Measurements from ENCODE around the gene CAT.

The CAT gene

GRCh38 chr11:34415538-34415937, 23.2 kb upstream of the CAT start (continued):
- TF ChIP-seq, protein P1, sequence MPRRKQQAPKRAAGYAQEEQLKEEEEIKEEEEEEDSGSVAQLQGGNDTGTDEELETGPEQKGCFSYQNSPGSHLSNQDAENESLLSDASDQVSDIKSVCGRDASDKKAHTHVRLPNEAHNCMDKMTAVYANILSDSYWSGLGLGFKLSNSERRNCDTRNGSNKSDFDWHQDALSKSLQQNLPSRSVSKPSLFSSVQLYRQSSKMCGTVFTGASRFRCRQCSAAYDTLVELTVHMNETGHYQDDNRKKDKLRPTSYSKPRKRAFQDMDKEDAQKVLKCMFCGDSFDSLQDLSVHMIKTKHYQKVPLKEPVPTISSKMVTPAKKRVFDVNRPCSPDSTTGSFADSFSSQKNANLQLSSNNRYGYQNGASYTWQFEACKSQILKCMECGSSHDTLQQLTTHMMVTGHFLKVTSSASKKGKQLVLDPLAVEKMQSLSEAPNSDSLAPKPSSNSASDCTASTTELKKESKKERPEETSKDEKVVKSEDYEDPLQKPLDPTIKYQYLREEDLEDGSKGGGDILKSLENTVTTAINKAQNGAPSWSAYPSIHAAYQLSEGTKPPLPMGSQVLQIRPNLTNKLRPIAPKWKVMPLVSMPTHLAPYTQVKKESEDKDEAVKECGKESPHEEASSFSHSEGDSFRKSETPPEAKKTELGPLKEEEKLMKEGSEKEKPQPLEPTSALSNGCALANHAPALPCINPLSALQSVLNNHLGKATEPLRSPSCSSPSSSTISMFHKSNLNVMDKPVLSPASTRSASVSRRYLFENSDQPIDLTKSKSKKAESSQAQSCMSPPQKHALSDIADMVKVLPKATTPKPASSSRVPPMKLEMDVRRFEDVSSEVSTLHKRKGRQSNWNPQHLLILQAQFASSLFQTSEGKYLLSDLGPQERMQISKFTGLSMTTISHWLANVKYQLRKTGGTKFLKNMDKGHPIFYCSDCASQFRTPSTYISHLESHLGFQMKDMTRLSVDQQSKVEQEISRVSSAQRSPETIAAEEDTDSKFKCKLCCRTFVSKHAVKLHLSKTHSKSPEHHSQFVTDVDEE (CRISPR knock-in tag; IDR thresholded peaks at IDR 0.05): no peak

DNA sequence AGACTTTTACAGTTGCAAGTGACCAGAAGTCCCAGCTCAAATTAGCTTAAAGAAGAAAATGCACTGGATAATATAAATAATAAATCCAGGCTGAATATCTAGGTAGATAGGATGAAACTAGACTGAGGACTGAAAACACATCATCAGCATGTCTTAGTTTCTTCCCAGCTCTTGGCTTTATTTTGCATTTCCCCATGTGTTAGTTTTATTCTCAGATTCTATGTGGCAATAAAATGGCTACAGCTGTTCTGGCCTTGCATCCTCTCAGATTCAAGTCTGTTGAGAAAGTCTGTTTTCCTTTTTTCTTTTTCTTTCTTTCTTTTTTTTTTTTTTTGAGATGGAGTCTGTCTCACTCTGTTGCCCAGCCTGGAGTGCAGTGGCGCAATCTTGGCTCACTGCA, 22.6 kb upstream of the CAT start:
- no peak for ATAC-seq
- no peak for TF ChIP-seq TOX (CRISPR knock-in tag; IDR thresholded peaks at IDR 0.05; ENCODE audit: borderline replicate concordance)
- no peak for TF ChIP-seq ZC3H10 (CRISPR knock-in tag; IDR thresholded peaks at IDR 0.05)
- TF ChIP-seq OSR1 (CRISPR knock-in tag; IDR thresholded peaks at IDR 0.05): no peak
- no peak for TF ChIP-seq PPARA (CRISPR knock-in tag; IDR thresholded peaks at IDR 0.05; ENCODE audit: borderline replicate concordance)

DNA sequence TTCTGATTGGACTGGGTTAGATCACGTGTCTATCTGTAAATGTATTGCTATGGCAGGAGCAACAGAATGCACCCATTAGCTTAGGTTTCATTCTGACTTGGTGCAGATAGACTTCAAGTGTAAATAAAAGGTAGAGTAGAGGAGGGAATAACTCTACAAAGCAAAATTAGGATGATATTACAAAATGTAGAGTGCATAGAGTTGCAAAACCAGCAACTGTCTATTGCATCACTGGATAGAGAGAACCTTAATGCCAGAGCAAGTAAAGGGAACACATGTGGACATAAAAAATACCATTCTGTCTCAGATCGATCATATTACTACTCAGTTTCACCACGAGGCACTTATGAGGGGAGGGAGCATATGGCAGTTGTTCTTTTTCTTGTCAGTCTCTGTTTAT, 22.0 kb upstream of the CAT start:
- TF ChIP-seq, protein P2, sequence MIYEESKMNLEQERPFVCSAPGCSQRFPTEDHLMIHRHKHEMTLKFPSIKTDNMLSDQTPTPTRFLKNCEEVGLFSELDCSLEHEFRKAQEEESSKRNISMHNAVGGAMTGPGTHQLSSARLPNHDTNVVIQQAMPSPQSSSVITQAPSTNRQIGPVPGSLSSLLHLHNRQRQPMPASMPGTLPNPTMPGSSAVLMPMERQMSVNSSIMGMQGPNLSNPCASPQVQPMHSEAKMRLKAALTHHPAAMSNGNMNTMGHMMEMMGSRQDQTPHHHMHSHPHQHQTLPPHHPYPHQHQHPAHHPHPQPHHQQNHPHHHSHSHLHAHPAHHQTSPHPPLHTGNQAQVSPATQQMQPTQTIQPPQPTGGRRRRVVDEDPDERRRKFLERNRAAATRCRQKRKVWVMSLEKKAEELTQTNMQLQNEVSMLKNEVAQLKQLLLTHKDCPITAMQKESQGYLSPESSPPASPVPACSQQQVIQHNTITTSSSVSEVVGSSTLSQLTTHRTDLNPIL (CRISPR knock-in tag; IDR thresholded peaks at IDR 0.05; ENCODE audit: low read depth): no peak
- no peak for TF ChIP-seq RARB (CRISPR knock-in tag; IDR thresholded peaks at IDR 0.05)
- TF ChIP-seq, protein P3, sequence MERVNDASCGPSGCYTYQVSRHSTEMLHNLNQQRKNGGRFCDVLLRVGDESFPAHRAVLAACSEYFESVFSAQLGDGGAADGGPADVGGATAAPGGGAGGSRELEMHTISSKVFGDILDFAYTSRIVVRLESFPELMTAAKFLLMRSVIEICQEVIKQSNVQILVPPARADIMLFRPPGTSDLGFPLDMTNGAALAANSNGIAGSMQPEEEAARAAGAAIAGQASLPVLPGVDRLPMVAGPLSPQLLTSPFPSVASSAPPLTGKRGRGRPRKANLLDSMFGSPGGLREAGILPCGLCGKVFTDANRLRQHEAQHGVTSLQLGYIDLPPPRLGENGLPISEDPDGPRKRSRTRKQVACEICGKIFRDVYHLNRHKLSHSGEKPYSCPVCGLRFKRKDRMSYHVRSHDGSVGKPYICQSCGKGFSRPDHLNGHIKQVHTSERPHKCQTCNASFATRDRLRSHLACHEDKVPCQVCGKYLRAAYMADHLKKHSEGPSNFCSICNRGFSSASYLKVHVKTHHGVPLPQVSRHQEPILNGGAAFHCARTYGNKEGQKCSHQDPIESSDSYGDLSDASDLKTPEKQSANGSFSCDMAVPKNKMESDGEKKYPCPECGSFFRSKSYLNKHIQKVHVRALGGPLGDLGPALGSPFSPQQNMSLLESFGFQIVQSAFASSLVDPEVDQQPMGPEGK (CRISPR knock-in tag; IDR thresholded peaks at IDR 0.05; ENCODE audit: borderline replicate concordance): no peak
- no peak for ATAC-seq

DNA sequence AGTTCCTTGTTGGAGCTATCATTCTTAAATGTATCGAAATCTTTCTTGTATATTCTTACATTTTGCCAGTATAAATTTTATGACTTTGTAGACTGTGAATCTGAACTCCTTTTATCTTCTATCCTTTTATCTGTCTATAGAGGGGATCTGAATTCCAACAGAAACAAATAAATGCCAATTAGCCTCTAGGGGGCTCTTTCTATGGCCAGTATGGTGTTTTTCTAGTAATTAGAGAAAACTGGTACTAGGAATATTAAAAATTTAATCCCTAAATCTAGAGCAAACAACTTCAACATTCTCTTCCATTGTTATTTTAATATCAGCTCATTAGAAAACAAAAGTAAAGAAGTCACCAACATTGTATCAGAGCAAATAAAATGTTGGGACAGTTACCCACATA, 21.5 kb upstream of the CAT start:
- no peak for ATAC-seq
- TF ChIP-seq CSDC2 (CRISPR knock-in tag; IDR thresholded peaks at IDR 0.05) (no peak), ESRRG (CRISPR knock-in tag; IDR thresholded peaks at IDR 0.05) (no peak), ZFP30 (CRISPR knock-in tag; IDR thresholded peaks at IDR 0.05) (no peak), TOX (CRISPR knock-in tag; IDR thresholded peaks at IDR 0.05; ENCODE audit: borderline replicate concordance) (no peak), ZNF565 (CRISPR knock-in tag; conservative IDR thresholded peaks at IDR 0.05; ENCODE audit: low read depth) (no peak), CSRNP3 (CRISPR knock-in tag; IDR thresholded peaks at IDR 0.05) (no peak), ZC3H10 (CRISPR knock-in tag; IDR thresholded peaks at IDR 0.05) (no peak), RARB (CRISPR knock-in tag; IDR thresholded peaks at IDR 0.05) (no peak), OSR1 (CRISPR knock-in tag; IDR thresholded peaks at IDR 0.05) (no peak), TCF4 (CRISPR knock-in tag; IDR thresholded peaks at IDR 0.05; ENCODE audit: borderline replicate concordance) (no peak), ISL1 (CRISPR knock-in tag; IDR thresholded peaks at IDR 0.05) (no peak), ZNF70 (CRISPR knock-in tag; IDR thresholded peaks at IDR 0.05) (no peak), PPARA (CRISPR knock-in tag; IDR thresholded peaks at IDR 0.05; ENCODE audit: borderline replicate concordance) (no peak), ZFP3 (CRISPR knock-in tag; IDR thresholded peaks at IDR 0.05) (no peak), BACH2 (CRISPR knock-in tag; IDR thresholded peaks at IDR 0.05; ENCODE audit: borderline replicate concordance) (no peak), ARNTL (CRISPR knock-in tag; IDR thresholded peaks at IDR 0.05; ENCODE audit: borderline replicate concordance, low read depth) (no peak)
- TF ChIP-seq, protein P4, sequence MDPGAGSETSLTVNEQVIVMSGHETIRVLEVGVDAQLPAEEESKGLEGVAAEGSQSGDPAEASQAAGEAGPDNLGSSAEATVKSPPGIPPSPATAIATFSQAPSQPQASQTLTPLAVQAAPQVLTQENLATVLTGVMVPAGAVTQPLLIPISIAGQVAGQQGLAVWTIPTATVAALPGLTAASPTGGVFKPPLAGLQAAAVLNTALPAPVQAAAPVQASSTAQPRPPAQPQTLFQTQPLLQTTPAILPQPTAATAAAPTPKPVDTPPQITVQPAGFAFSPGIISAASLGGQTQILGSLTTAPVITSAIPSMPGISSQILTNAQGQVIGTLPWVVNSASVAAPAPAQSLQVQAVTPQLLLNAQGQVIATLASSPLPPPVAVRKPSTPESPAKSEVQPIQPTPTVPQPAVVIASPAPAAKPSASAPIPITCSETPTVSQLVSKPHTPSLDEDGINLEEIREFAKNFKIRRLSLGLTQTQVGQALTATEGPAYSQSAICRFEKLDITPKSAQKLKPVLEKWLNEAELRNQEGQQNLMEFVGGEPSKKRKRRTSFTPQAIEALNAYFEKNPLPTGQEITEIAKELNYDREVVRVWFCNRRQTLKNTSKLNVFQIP (CRISPR knock-in tag; IDR thresholded peaks at IDR 0.05; ENCODE audit: borderline replicate concordance, low read depth): no peak
- TF ChIP-seq, protein P3 (CRISPR knock-in tag; IDR thresholded peaks at IDR 0.05; ENCODE audit: borderline replicate concordance): no peak
- TF ChIP-seq, protein P1 (CRISPR knock-in tag; IDR thresholded peaks at IDR 0.05): no peak
- TF ChIP-seq, protein P2 (CRISPR knock-in tag; IDR thresholded peaks at IDR 0.05; ENCODE audit: low read depth): no peak
